ENCODE data around the gene SERPINB1. TPM values are rescaled to one million over a fixed set of nuclear protein-coding genes. Genes with fewer than 3 reads are reported as not detected.
"Not testable (repeated sequence)": the region's sequence is repeated elsewhere in the genome, so short reads cannot be mapped to it uniquely, and the experiment has no call there.

The SERPINB1 gene
- total RNA-seq, 3 donors from 2014 or later, result 66.7 to 187 (median 132) TPM

DNA sequence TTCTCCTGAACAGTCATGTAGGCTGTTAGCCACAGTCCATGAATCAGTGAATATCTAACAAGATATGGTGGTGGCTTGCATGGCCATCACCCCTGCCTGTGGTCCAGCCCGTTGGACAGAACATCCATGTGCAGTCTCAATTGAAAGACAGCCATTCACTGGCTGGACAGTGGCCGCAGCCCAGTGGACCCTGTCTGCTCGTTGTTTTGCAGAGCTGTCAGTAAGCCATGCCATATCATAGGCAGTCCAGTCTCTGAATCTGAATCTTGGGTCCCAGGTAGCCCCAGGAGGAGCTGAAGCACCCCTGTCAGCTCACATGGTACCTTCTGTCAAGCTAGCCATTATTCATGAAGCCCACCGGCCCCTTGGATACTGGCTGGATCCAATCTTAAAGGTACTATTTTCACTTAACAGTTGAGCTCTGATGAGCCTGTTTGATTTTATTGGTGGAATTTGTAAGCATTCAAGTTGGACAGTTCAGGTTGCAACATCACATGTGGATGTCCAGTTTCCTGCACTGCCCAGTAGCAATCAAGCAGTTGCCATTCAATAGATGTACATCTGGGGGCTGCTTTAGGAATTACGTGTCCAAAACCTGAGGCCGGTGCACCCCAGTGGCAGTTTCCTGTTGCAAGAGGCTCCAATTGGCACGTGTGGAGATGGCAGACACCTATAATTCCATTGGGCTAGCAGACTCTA lies 37.8 kb downstream of the SERPINB1 start:
- intact Hi-C loops (cut with DNase I, micrococcal nuclease), result no loop called here
- Histone ChIP-seq H3K4me1 (ENCODE audit: low read depth) (no peaks in the 10 kb centered on the region), H3K9me3 (no peaks in the 10 kb centered on the region), H3K4me3 (no peak overlapping the region), H3K36me3 (ENCODE audit: low read depth) (no peaks in the 10 kb centered on the region)
- ATAC-seq (no peak), DNase-seq (no peak)
- TF ChIP-seq CTCF (IDR thresholded peaks at IDR 0.05), result no peak

DNA sequence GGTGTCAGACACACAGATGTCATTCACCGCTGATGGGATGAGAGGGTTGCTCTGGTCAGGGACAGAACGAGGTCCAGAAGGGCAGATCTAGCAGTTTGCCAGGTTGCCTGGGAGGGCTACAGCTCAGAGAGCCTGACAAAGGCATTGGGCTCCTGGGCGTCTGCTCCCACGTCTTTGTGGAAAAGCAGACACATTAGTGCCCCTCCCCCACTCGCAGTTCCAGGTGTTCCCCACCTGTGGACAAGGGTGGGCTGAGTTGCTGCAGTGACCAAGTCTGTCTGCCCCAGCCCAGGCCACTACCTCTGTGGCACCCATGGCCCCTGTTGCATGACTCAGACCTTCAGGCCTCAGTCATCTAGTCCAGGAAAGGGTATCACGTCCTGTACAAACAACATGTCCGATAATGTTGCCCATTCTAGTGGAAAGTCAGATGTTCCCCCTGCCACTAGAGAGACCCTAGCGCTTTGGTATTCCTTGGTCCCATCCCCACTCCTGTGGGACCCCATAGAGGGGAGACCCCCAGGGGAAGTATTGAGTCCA lies 39.1 kb downstream of the SERPINB1 start:
- Histone ChIP-seq H3K9me3 (no peaks in the 10 kb centered on the region), H3K4me1 (ENCODE audit: low read depth) (no peaks in the 10 kb centered on the region), H3K36me3 (ENCODE audit: low read depth) (no peaks in the 10 kb centered on the region), H3K4me3 (no peak overlapping the region)
- TF ChIP-seq CTCF (IDR thresholded peaks at IDR 0.05), result no peak
- intact Hi-C loops (cut with DNase I, micrococcal nuclease), result no loop called here
- ATAC-seq (no peak), DNase-seq (no peak)

- ATAC-seq; intact Hi-C loops (cut with DNase I, micrococcal nuclease): not testable (repeated sequence)
These were observed 40.0 kb downstream of the SERPINB1 start for GRCh38 chr6:2801687-2802086.

DNA sequence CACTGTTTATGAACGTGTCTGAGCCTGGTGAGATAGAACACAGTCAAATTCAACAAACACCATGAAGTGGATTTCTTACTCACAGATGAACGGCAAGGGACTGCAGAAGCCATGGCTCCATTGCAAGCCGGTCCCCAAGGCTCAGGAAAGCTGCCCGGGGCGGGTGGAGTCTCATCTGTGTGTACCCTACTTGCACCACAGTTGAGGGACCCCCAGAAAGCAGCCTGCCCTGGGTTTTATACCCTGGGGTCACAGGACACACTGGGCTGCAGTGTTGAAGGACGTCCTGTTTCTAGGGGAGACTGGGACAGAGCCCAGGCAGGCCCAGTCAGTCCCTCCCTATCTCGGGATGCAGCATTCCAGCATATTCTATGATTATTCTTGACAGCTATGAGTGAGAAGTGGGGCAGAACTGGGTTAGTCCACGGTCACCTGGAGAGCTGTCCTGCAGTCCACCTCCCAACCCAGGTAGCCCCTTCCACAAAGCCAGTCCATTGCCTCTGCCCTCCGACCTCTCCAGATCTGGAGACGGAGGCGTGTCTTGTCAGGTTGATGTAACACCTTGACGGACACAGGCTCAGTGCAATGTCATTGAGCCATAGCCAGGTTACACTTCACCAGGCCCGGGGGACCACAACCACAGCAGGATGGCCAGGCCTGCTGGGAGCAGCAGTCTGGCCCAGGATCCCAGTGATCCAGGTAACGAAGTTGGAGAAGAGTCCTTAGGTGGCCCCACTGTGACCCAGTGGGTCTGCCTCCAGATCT lies 40.9 kb downstream of the SERPINB1 start:
- Histone ChIP-seq H3K4me1 (ENCODE audit: low read depth) (no peaks in the 10 kb centered on the region), H3K9me3 (no peaks in the 10 kb centered on the region), H3K36me3 (ENCODE audit: low read depth) (no peaks in the 10 kb centered on the region), H3K4me3 (no peak overlapping the region)
- intact Hi-C loops (cut with DNase I, micrococcal nuclease), result no loop called here
- ATAC-seq, result no peak
- TF ChIP-seq CTCF (IDR thresholded peaks at IDR 0.05), result no peak
- no peak for DNase-seq

More at GRCh38 chr6:2801687-2802086, 40.0 kb downstream of the SERPINB1 start:
- H3K36me3 ChIP-seq (ENCODE audit: low read depth); H3K4me1 ChIP-seq (ENCODE audit: low read depth); H3K4me3 ChIP-seq; H3K9me3 ChIP-seq; DNase-seq: not testable (repeated sequence)

DNA sequence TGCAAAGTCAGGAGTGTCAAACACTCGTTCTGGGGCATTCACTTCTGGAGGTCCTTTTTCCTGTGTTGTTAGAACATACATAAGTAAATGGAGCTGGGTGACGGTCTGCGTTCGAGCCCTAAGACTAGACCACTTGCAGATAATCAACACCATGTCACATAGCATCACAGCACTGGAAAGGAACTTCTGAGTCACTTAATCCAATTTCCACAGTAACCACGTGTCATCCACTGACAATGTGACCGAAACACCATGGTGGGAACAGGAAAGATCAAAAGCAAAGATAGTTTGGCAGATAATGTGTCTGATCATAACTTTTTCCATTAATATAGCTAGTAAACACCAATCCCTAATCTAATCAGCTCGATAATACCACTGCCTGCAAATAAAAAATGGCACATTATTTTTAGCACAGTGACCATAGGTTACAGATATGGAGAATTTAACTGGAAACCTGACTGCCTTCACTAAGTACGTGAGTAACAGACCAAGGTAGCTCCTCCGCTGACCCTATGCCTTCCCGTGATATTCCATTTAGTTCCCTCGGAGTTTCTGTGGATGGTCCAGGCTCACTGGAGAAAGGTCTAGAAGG lies 41.6 kb downstream of the SERPINB1 start:
- intact Hi-C loops (cut with DNase I, micrococcal nuclease), result no loop called here

More for the DNA sequence above, 41.6 kb downstream of the SERPINB1 start:
- ATAC-seq, result no peak
- Histone ChIP-seq H3K4me3 (no peak overlapping the region), H3K36me3 (ENCODE audit: low read depth) (no peaks in the 10 kb centered on the region), H3K4me1 (ENCODE audit: low read depth) (no peaks in the 10 kb centered on the region), H3K9me3 (no peaks in the 10 kb centered on the region)
- DNase-seq, result no peak
- TF ChIP-seq CTCF (IDR thresholded peaks at IDR 0.05), result no peak

Measured in mucosa of descending colon (tissue), 3 donors.